ENCODE results near the gene UMODL1.

UMODL1 gene

GRCh38 chr21:42162831-42163510 is 91.9 kb downstream of the UMODL1 start:
- peak overlapping the region in 1 of 3 experiments; percentile 26 for H3K27ac Mint-ChIP-seq
- no peak for TF ChIP-seq CTCF (IDR thresholded peaks at IDR 0.05; ENCODE audit: unreplicated experiment in 3 of 3)
- H3K36me3 Mint-ChIP-seq (ENCODE audit: low read depth) = no peaks in the 10 kb centered on the region
- no peaks in the 10 kb centered on the region for H3K9me3 Mint-ChIP-seq
- peaks cover 23% of the 10 kb centered on the region for H3K4me1 Mint-ChIP-seq
- H3K4me3 Mint-ChIP-seq = no peak overlapping the region
- no peaks in the 10 kb centered on the region for H3K27me3 Mint-ChIP-seq (ENCODE audit: low read depth)

GRCh38 chr21:42163511-42163863 is 92.4 kb downstream of the UMODL1 start:
- H3K9me3 Mint-ChIP-seq = no peaks in the 10 kb centered on the region
- H3K4me3 Mint-ChIP-seq = no peak overlapping the region
- TF ChIP-seq CTCF (IDR thresholded peaks at IDR 0.05; ENCODE audit: unreplicated experiment in 3 of 3) = no peak
- no peaks in the 10 kb centered on the region for H3K36me3 Mint-ChIP-seq (ENCODE audit: low read depth)
- H3K4me1 Mint-ChIP-seq = peaks cover 23% of the 10 kb centered on the region
- H3K27ac Mint-ChIP-seq = peak overlapping the region in 1 of 3 experiments; percentile 48
- no peaks in the 10 kb centered on the region for H3K27me3 Mint-ChIP-seq (ENCODE audit: low read depth)

GRCh38 chr21:42164064-42164789 is 93.1 kb downstream of the UMODL1 start:
- Mint-ChIP-seq H3K4me3 (no peak overlapping the region), H3K27me3 (ENCODE audit: low read depth) (no peaks in the 10 kb centered on the region), H3K27ac (peak overlapping the region; percentile 27 to 52 (median 41)), H3K9me3 (no peaks in the 10 kb centered on the region), H3K4me1 (peaks cover 19% of the 10 kb centered on the region), H3K36me3 (ENCODE audit: low read depth) (no peaks in the 10 kb centered on the region)
- TF ChIP-seq CTCF (IDR thresholded peaks at IDR 0.05; ENCODE audit: unreplicated experiment in 3 of 3) = peak in 1 of 3 experiments; percentile 44

- peak overlapping the region; percentile 27 to 52 (median 41) for H3K27ac Mint-ChIP-seq
- H3K9me3 Mint-ChIP-seq = no peaks in the 10 kb centered on the region
- H3K36me3 Mint-ChIP-seq (ENCODE audit: low read depth) = no peaks in the 10 kb centered on the region
- H3K4me3 Mint-ChIP-seq = no peak overlapping the region
- H3K4me1 Mint-ChIP-seq = peaks cover 17% of the 10 kb centered on the region
- H3K27me3 Mint-ChIP-seq (ENCODE audit: low read depth) = no peaks in the 10 kb centered on the region
- TF ChIP-seq CTCF (IDR thresholded peaks at IDR 0.05; ENCODE audit: unreplicated experiment in 3 of 3) = no peak
Observed at GRCh38 chr21:42164818-42165217, 93.7 kb downstream of the UMODL1 start.

GRCh38 chr21:42165901-42166300 is 94.8 kb downstream of the UMODL1 start:
- Mint-ChIP-seq H3K9me3 (no peaks in the 10 kb centered on the region), H3K36me3 (ENCODE audit: low read depth) (no peaks in the 10 kb centered on the region), H3K27me3 (ENCODE audit: low read depth) (no peaks in the 10 kb centered on the region), H3K27ac (no peak overlapping the region), H3K4me3 (no peak overlapping the region), H3K4me1 (peaks cover 17% of the 10 kb centered on the region)
- no peak for TF ChIP-seq CTCF (IDR thresholded peaks at IDR 0.05; ENCODE audit: unreplicated experiment in 3 of 3)
